ENCODE measurements around the gene APOBEC3F.

The APOBEC3F gene

DNA sequence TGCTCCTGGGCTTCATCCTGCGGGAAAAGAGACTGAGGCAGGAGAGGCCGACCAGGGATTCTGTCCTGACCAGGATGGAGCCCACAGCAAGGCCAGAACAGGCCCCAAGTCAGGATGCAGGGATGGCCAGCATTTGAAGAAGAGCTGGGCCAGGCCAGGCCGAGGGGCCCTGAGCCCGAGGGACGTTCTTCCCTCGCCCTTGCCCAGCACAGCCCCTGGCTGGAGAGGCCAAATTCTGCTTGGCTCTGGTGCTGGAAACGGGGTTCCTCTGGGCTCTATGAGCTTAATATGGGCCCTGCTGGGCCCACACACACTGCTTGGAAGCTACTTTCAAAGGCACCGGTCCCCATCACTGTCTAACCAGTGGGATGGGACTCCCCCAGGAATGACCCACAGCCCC is 44.0 kb downstream of the APOBEC3F start:
- POLR2A ChIA-PET, result no interaction called here
- CTCF ChIA-PET, result no interaction called here
- DNase-seq (ENCODE audit: low read depth, low spot score), result no peak
- TF ChIP-seq, protein P1, sequence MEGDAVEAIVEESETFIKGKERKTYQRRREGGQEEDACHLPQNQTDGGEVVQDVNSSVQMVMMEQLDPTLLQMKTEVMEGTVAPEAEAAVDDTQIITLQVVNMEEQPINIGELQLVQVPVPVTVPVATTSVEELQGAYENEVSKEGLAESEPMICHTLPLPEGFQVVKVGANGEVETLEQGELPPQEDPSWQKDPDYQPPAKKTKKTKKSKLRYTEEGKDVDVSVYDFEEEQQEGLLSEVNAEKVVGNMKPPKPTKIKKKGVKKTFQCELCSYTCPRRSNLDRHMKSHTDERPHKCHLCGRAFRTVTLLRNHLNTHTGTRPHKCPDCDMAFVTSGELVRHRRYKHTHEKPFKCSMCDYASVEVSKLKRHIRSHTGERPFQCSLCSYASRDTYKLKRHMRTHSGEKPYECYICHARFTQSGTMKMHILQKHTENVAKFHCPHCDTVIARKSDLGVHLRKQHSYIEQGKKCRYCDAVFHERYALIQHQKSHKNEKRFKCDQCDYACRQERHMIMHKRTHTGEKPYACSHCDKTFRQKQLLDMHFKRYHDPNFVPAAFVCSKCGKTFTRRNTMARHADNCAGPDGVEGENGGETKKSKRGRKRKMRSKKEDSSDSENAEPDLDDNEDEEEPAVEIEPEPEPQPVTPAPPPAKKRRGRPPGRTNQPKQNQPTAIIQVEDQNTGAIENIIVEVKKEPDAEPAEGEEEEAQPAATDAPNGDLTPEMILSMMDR (IDR thresholded peaks at IDR 0.05; ENCODE audit: insufficient read depth, low read length, missing control alignments), result no peak
- H3K4me3 ChIP-seq (ENCODE audit: low read depth, low read length), result no peak overlapping the region

DNA sequence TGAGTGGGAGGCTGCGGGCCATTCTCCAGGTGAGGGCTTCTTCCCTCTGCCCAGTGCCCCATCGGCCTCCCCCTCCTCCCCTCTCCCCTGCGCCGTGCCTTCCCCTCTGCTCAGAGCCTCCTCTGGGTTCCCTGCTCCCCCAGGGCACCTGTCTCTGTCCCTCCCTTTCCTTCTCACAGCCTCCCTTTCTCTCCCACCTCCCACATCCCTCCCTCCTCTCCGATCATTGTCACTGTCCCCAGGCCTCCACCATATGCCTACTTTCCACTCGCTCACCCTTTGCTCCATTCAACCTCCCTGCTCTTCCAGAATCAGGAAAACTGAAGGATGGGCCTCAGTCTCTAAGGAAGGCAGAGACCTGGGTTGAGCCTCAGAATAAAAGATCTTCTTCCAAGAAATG is 46.4 kb downstream of the APOBEC3F start:
- DNase-seq (ENCODE audit: low read depth, low spot score), result no peak
- POLR2A ChIA-PET, result no interaction called here
- TF ChIP-seq, protein P1 (IDR thresholded peaks at IDR 0.05; ENCODE audit: insufficient read depth, low read length, missing control alignments), result no peak
- CTCF ChIA-PET, result no interaction called here
- no peak overlapping the region for H3K4me3 ChIP-seq (ENCODE audit: low read depth, low read length)

DNA sequence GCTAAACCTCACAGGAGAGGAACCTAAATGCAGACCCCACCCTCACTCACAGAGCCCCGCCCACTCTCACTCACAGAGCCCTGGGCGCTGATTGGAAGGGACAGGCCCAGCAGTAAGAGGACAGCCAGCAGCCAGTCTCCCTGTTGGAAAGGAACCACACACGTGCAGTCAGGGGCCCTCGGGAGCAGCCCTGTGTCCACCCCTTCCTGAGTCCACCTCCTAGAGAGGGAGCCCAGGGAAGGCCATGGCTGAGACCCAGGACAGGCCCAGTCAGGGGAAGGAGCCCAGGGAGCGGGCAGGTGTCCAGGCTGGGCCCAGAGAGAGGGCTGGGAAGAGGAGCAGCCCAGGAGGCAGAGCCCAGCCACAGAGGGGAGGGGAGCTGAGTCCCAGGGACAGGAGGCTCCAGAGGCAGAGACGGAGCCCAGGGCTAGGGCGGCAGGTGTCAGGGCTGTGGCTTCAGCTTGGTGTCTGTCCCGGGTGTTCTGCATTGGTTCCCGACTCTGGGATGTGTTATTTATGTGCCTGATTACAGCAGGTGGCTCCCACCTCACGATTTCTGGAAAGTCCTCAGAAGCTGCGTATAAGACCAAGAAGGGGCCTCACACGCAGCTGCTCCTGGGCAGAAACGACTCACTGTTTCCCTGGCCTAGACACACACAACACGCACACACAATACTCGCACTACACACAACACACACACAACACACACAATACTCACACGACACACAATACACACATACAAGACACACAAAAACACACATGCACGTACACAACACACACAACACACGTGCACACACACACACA is 47.4 kb downstream of the APOBEC3F start:
- ChIA-PET POLR2A (no interaction called here), CTCF (interaction anchor here (1.0 kb wide), 1 partner anchor 219 kb away, joined by 3 read pairs; no protein-coding TSS in a partner anchor)
- no peak overlapping the region for H3K4me3 ChIP-seq (ENCODE audit: low read depth, low read length)
- DNase-seq (ENCODE audit: low read depth, low spot score), result no peak
- TF ChIP-seq, protein P1 (IDR thresholded peaks at IDR 0.05; ENCODE audit: insufficient read depth, low read length, missing control alignments), result no peak

DNA sequence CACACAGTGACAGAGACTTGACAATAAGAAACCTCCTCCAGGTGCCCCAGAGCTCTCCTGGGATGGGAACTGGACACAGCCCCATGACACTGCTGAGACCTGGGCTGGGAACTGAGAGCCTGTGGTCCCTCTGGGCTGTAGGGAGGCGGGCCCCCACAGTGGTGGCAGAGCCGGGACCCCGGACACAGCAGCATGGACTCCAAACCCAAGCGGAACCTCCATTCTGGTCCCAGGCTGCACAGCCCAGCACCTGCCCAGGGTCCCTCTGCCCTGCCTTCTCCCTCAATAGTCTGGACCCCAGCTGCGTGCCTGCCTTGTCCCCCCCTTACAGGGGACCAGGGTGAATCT is 48.0 kb downstream of the APOBEC3F start:
- POLR2A ChIA-PET, result no interaction called here
- no peak for DNase-seq (ENCODE audit: low read depth, low spot score)
- TF ChIP-seq, protein P1 (IDR thresholded peaks at IDR 0.05; ENCODE audit: insufficient read depth, low read length, missing control alignments), result no peak
- CTCF ChIA-PET, result interaction anchor here (1.0 kb wide), 1 partner anchor 219 kb away, joined by 3 read pairs; no protein-coding TSS in a partner anchor
- no peak overlapping the region for H3K4me3 ChIP-seq (ENCODE audit: low read depth, low read length)

DNA sequence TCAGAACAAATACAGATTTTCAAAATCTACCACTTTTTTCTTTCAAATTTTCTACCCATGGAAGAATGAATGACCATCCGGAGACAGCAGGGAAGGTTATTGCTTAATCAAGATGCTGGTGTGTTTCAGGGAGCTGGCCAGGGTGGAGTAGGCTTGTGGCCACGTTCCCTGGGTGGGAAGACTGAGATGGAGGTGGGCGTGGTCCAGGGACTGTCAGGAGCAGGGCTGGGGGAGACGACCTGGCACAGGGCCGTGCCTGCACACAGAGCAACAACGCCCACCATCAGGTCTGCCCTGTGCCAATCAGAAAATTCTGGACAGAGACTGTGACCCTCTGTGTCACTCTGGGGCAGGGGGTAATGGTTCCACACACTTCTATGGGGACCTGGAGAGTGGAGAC is 49.3 kb downstream of the APOBEC3F start:
- ChIA-PET POLR2A (no interaction called here), CTCF (interaction anchor here (1.0 to 1.4 kb wide), 2 partner anchors 9 to 31 kb away, joined by 3 to 5 read pairs; no protein-coding TSS in a partner anchor)
- H3K4me3 ChIP-seq (ENCODE audit: low read depth, low read length), result no peak overlapping the region
- TF ChIP-seq, protein P1 (IDR thresholded peaks at IDR 0.05; ENCODE audit: insufficient read depth, low read length, missing control alignments), result no peak
- DNase-seq (ENCODE audit: low read depth, low spot score), result no peak

DNA sequence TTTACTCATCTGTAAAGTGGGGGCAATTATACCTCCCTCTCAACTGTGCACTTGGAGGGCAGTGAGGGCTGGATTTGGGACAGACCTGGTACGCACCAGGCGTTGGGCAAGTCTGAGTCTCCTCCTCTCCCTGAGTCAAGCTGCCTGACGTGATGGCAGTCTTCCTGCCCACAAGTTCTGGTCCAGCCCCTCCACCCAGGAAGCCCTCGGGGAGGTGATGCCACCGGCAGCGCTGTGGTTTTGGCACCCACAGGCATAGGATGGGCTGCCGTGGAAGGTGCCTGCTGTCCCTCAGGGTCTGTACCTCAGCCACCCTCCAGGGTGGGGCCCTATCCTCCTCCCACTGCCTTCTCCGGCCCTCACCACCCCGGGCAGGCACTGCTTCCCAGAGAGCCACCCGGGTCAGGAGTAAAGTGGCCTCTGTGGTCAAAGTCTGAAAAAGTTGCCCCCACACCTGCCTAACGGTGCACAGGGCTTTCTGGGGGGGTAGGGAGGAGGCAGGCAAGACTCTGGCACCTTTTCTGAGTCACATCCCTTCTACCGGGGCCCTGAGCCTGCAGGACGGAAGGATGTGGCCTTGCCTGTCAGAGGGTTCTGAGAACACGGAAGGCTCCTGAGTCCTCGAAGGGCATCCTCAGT is 49.9 kb downstream of the APOBEC3F start:
- DNase-seq (ENCODE audit: low read depth, low spot score), result no peak
- CTCF ChIA-PET, result interaction anchor here (1.4 kb wide), 1 partner anchor 31 kb away, joined by 5 read pairs; no protein-coding TSS in a partner anchor
- TF ChIP-seq, protein P1 (IDR thresholded peaks at IDR 0.05; ENCODE audit: insufficient read depth, low read length, missing control alignments), result no peak
- POLR2A ChIA-PET, result no interaction called here
- no peak overlapping the region for H3K4me3 ChIP-seq (ENCODE audit: low read depth, low read length)
